ENCODE measurements around the gene TMTC4. TPM values are rescaled to one million over a fixed set of nuclear protein-coding genes. Genes with fewer than 3 reads are reported as not detected.

Gene TMTC4
- total and polyA plus RNA-seq, 2 of the 4 experiments (the other 2 are of a cell fraction) = 8.4 to 14.3 TPM

- ATAC-seq (ENCODE audit: low read depth) (no peak), DNase-seq (no peak)
- Histone ChIP-seq H3K14ac (replicated peaks; ENCODE audit: low read depth, low read length) (no peak overlapping the region), H3K9me3 (ENCODE audit: control insufficient read depth, insufficient read depth, low read length) (no peaks in the 10 kb centered on the region), H3K9ac (ENCODE audit: low read depth, low read length) (no peak overlapping the region), H2AK9ac (replicated peaks; ENCODE audit: low read depth, low read length, poor library complexity) (no peak overlapping the region), H3K4me2 (ENCODE audit: low read depth, low read length) (no peak overlapping the region), H3K36me3 (ENCODE audit: control insufficient read depth, insufficient read depth, low read length) (peaks cover 8% of the 10 kb centered on the region; the same call in 1 of the 2 replicates), H2BK20ac (ENCODE audit: low read depth, low read length) (no peak overlapping the region), H3K27ac (ENCODE audit: insufficient read depth, low read length) (no peak overlapping the region), H2BK120ac (ENCODE audit: low read depth, low read length) (no peak overlapping the region), H2AK5ac (ENCODE audit: low read depth, low read length) (no peak overlapping the region), H3K18ac (ENCODE audit: low read depth, low read length) (no peak overlapping the region), H3K23ac (ENCODE audit: low read depth, low read length) (no peak overlapping the region), H3K79me1 (ENCODE audit: low read depth in 1 of 2, low read length in 2 of 2) (no peaks in the 10 kb centered on the region), H2BK5ac (ENCODE audit: low read depth, low read length, poor library complexity, severe bottlenecking) (no peak overlapping the region), H3K4ac (ENCODE audit: low read depth, low read length) (no peak overlapping the region), H3K27me3 (ENCODE audit: control insufficient read depth, insufficient read depth, low read length) (no peaks in the 10 kb centered on the region), H2AFZ (replicated peaks; ENCODE audit: low read length, poor library complexity) (no peak overlapping the region), H3K9me1 (ENCODE audit: insufficient read depth, low read length) (no peaks in the 10 kb centered on the region), H3K4me3 (ENCODE audit: insufficient read depth, low read depth, low read length) (no peak overlapping the region), H4K20me1 (ENCODE audit: insufficient read depth, low read length) (no peaks in the 10 kb centered on the region), H4K5ac (ENCODE audit: low read depth, low read length) (no peak overlapping the region), H2BK15ac (ENCODE audit: low read depth, low read length) (no peak overlapping the region), H3K4me1 (ENCODE audit: control insufficient read depth, insufficient read depth, low read length) (no peaks in the 10 kb centered on the region), H4K91ac (ENCODE audit: insufficient read depth, low read depth, low read length) (no peak overlapping the region), H3K56ac (ENCODE audit: extremely low read depth, insufficient read depth, low read length) (no peak overlapping the region), H4K8ac (ENCODE audit: low read depth in 2 of 2, low read length in 2 of 2) (no peak overlapping the region)
- no TSS peak for BruUV-seq (replicated peaks)
- POLR2A ChIA-PET (ENCODE audit: unreplicated experiment) = no interaction called here
- TF ChIP-seq MAFK (IDR thresholded peaks at IDR 0.05; ENCODE audit: low read depth, low read length) = no peak
- TF ChIP-seq RFX5 (IDR thresholded peaks at IDR 0.05; ENCODE audit: low read depth, low read length) = no peak
- TF ChIP-seq CTCF (conservative IDR thresholded peaks at IDR 0.05; ENCODE audit: low read depth, low read length) = no peak
- TF ChIP-seq ELK1 (IDR thresholded peaks at IDR 0.05; ENCODE audit: borderline replicate concordance, low read depth, low read length) = no peak
- TF ChIP-seq SMC3 (IDR thresholded peaks at IDR 0.05; ENCODE audit: low read depth, low read length) = no peak
- no peak for TF ChIP-seq CEBPB (IDR thresholded peaks at IDR 0.05; ENCODE audit: low read depth, low read length)
- no peak for TF ChIP-seq CHD1 (IDR thresholded peaks at IDR 0.05; ENCODE audit: low read depth, low read length)
- no peak for TF ChIP-seq NFE2L2 (IDR thresholded peaks at IDR 0.05; ENCODE audit: low read depth, low read length)
- no peak for TF ChIP-seq FOS (IDR thresholded peaks at IDR 0.05; ENCODE audit: low read depth, low read length)
- TF ChIP-seq MAZ (IDR thresholded peaks at IDR 0.05; ENCODE audit: borderline replicate concordance, low read depth, low read length) = no peak
- no peak for TF ChIP-seq RAD21 (IDR thresholded peaks at IDR 0.05; ENCODE audit: low read length)
- no peak for TF ChIP-seq USF2 (IDR thresholded peaks at IDR 0.05; ENCODE audit: low read depth, low read length)
- CTCF ChIA-PET = no interaction called here
- in situ Hi-C loops (cut with MboI; ENCODE audit: low sequenced_read_pairs) = no loop called here
- WGBS, 2 experiments (ENCODE audit: extremely low coverage in 2 of 2, insufficient read length in 1 of 2) = no CpG with 5 or more reads among the region's 5 CpGs
- intact Hi-C loops (cut with micrococcal nuclease) = no loop called here
- dilution Hi-C loops (cut with HindIII; ENCODE audit: low sequenced_read_pairs, unreplicated experiment) = no loop called here
Observed at GRCh38 chr13:100613031-100613430, 61.6 kb downstream of the TMTC4 start.

Measured in IMR-90 (cell line).